Heart left ventricle (tissue), 16 donors: ENCODE data around the gene CNTFR. TPM values are rescaled to one million over a fixed set of nuclear protein-coding genes. Genes with fewer than 3 reads are reported as not detected.

Source experiments
- ATAC-seq, 4 donors: fragments of 200-7000 bp; cut with Tn5 transposase; one replicate each; pipeline ENCODE4 v1.9.1; 2020 to 2022; ENCODE audit warnings: moderate library complexity in 4 of 4, mild to moderate bottlenecking in 3 of 4, moderate number of reproducible peaks in 1 of 4
- DNase-seq, 5 donors: peaks; one replicate each; pipeline ENCODE4 v3.0.0-alpha.2; 2020
- H3K27ac ChIP-seq, 12 donors: fragments of 200-600 bp; sonication (generic) in 4 of 12; one replicate each; pipeline versions ENCODE4 v1.5.0 to v1.8.0; 2016 to 2022; ENCODE audit warnings: mild to moderate bottlenecking in 2 of 12
- H3K27me3 ChIP-seq, 9 donors: fragments of 200-600 bp; sonication (generic) in 2 of 9; one replicate each; pipeline versions ENCODE4 v1.5.1 to v1.8.0; 2016 to 2022; ENCODE audit warnings: mild to moderate bottlenecking in 3 of 9
- H3K36me3 ChIP-seq, 9 donors: fragments of 200-600 bp; sonication (generic) in 2 of 9; one replicate each; pipeline versions ENCODE4 v1.5.0 to v1.8.0; 2018 to 2022; ENCODE audit warnings: mild to moderate bottlenecking in 2 of 9
- H3K4me1 ChIP-seq, 12 donors: fragments of 200-600 bp; sonication (generic) in 4 of 12; one replicate each; pipeline versions ENCODE4 v1.5.0 to v1.8.0; 2016 to 2022; ENCODE audit warnings: mild to moderate bottlenecking in 3 of 12
- H3K4me3 ChIP-seq, 12 donors: fragments of 200-600 bp; sonication (generic) in 4 of 12; one replicate each; pipeline versions ENCODE4 v1.5.0 to v1.8.0; 2017 to 2022; ENCODE audit warnings: mild to moderate bottlenecking in 9 of 12, moderate library complexity in 4 of 12
- H3K9me3 ChIP-seq, 12 donors: fragments of 200-600 bp; sonication (generic) in 4 of 12; one replicate each; pipeline versions ENCODE4 v1.5.0 to v1.8.0; 2016 to 2022; ENCODE audit warnings: mild to moderate bottlenecking in 1 of 12
- POLR2A ChIP-seq, 2 donors: fragments of 450-650 bp; IDR thresholded peaks; one replicate each; pipeline ENCODE4 v1.6.1; 2017; ENCODE audit warnings: antibody characterized with exemption in 2 of 2, mild to moderate bottlenecking in 2 of 2, moderate library complexity in 2 of 2
- WGBS, 4 donors: extraction: QIAGEN DNeasy Blood & Tissue Kit in 2 of 4; methylation state at CpG; one replicate each; pipeline versions ENCODE4 v1.1.5 to v1.1.7; 2013 to 2018; 5-methylcytosine and 5-hydroxymethylcytosine counted together
- intact Hi-C, 10 donors: fragments of 100-400 bp; cut with DNase I; formaldehyde crosslinking; loops; one replicate each; pipeline versions ENCODE4 v1.11.1 to v1.14.2; 2022
- polyA plus RNA-seq, 2 donors: library from polyadenylated mRNA; stranded (reverse); fragments of 200-250 nt; gene quantifications; one replicate each; pipeline ENCODE4 v1.2.3, GENCODE V29; 2013
- total RNA-seq, 9 donors: library from RNA; depleted of rRNA in 2 of 9; stranded (reverse); fragments of >200 nt in 2 of 9; fragmentation: NEBNext Ultra II Directional in 3 of 9; extraction: Animal tissue kit (Norgen Biotek cat#: 25700) in 3 of 9; gene quantifications; one replicate each; pipeline versions ENCODE4 v1.1.0 to v1.2.4, GENCODE V29; 2016 to 2023
- TF ChIP-seq, protein P1 (sequence below), 12 donors: fragments of 200-600 bp; sonication (generic) in 4 of 12; IDR thresholded peaks; one replicate each; pipeline versions ENCODE4 v1.5.0 to v1.8.0; 2018 to 2022; ENCODE audit warnings: antibody characterized with exemption in 12 of 12, mild to moderate bottlenecking in 5 of 12
- donor health status: ischemic (EF 13 %, LVEDD 7.1; RV severe dilation, severe dysfunction).
- donor health status: healthy with polysubstance abuse.
- donor health status: DM: no; HTN: yes; CAD: no.
- donor health status: DM: no; HTN: no; CAD: no.
- donor health status: ischemic (EF 25% LVEDD 6.9; RV normal size, moderate dysfunction).
- donor health status: ischemic (EF 25% LVEDD 5.7; RV mildly dilated, moderate dysfunction).
- donor health status: healthy.
- donor health status: DM: yes; HTN: yes; CAD: no.
- donor health status: ischemic (EF 35%, LVEDD 5.7; RV mildly dilated, moderate dysfunction).
- donor health status: nonischemic (EF 11% LVEDD 7.7; RV severe dilation, severe dysfunction).
- donor health status: DM: yes; HTN: yes; CAD: no.
- donor health status: PGD.
- donor health status: ischemic (EF 29% LVEDD 5.4; RV normal size, mild dysfunction).
- donor health status: nonischemic (EF 23%, LVEDD 6.1; RV moderate dilation, normal function).

The CNTFR gene
- total and polyA plus RNA-seq, 11 donors = 0.43 to 9.8 (median 2.0) TPM

- Histone ChIP-seq H3K27ac (no peak overlapping the region), H3K4me1 (peaks cover 0 to 5% (median 0%) of the 10 kb centered on the region in 12 donors), H3K36me3 (no peaks in the 10 kb centered on the region), H3K4me3 (no peak overlapping the region), H3K9me3 (no peaks in the 10 kb centered on the region), H3K27me3 (peaks cover 0 to 4% (median 0%) of the 10 kb centered on the region in 9 donors)
- 57 to 62% (median 62%) methylated on average over 16 of the region's 16 CpGs for WGBS, 4 donors
- DNase-seq (peak in 4 of 5 donors; percentile 48 to 61 (median 52)), ATAC-seq (peak; percentile 21 to 70 (median 58))
- intact Hi-C loops = loop anchor here in 8 of 10 donors (2.0 to 5.0 kb wide), 9 partner anchors 45 to 215 kb away; no protein-coding TSS in a partner anchor
- TF ChIP-seq POLR2A (IDR thresholded peaks at IDR 0.05) = no peak
- TF ChIP-seq, protein P1, sequence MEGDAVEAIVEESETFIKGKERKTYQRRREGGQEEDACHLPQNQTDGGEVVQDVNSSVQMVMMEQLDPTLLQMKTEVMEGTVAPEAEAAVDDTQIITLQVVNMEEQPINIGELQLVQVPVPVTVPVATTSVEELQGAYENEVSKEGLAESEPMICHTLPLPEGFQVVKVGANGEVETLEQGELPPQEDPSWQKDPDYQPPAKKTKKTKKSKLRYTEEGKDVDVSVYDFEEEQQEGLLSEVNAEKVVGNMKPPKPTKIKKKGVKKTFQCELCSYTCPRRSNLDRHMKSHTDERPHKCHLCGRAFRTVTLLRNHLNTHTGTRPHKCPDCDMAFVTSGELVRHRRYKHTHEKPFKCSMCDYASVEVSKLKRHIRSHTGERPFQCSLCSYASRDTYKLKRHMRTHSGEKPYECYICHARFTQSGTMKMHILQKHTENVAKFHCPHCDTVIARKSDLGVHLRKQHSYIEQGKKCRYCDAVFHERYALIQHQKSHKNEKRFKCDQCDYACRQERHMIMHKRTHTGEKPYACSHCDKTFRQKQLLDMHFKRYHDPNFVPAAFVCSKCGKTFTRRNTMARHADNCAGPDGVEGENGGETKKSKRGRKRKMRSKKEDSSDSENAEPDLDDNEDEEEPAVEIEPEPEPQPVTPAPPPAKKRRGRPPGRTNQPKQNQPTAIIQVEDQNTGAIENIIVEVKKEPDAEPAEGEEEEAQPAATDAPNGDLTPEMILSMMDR (IDR thresholded peaks at IDR 0.05) = peak; percentile 52 to 75 (median 60)
Measured at GRCh38 chr9:34546834-34547827, 42.4 kb downstream of the CNTFR start.

GRCh38 chr9:34546102-34546833 is 43.3 kb downstream of the CNTFR start:
- 76 to 87% (median 82%) methylated on average over 7 of the region's 7 CpGs for WGBS, 4 donors
- ATAC-seq = no peak
- intact Hi-C loops = loop anchor here in 8 of 10 donors (2.0 to 5.0 kb wide), 9 partner anchors 44 to 214 kb away; no protein-coding TSS in a partner anchor

GRCh38 chr9:34545497-34545896 is 44.0 kb downstream of the CNTFR start:
- H3K27ac ChIP-seq = no peak overlapping the region
- no peaks in the 10 kb centered on the region for H3K36me3 ChIP-seq
- peaks cover 0 to 5% (median 0%) of the 10 kb centered on the region in 12 donors for H3K4me1 ChIP-seq
- H3K27me3 ChIP-seq = peaks cover 0 to 4% (median 0%) of the 10 kb centered on the region in 9 donors
- DNase-seq = no peak
- H3K9me3 ChIP-seq = no peaks in the 10 kb centered on the region
- ATAC-seq = no peak
- WGBS, 4 donors = 84 to 87% (median 86%) methylated on average over 6 of the region's 6 CpGs
- intact Hi-C loops = loop anchor here in 8 of 10 donors (5.0 kb wide), 7 partner anchors 43 to 213 kb away; no protein-coding TSS in a partner anchor
- TF ChIP-seq, protein P1 (IDR thresholded peaks at IDR 0.05) = no peak
- TF ChIP-seq POLR2A (IDR thresholded peaks at IDR 0.05) = no peak
- no peak overlapping the region for H3K4me3 ChIP-seq

More at GRCh38 chr9:34546102-34546833, 43.3 kb downstream of the CNTFR start:
- H3K27me3 ChIP-seq = peaks cover 0 to 4% (median 0%) of the 10 kb centered on the region in 9 donors
- peaks cover 0 to 5% (median 0%) of the 10 kb centered on the region in 12 donors for H3K4me1 ChIP-seq
- no peak overlapping the region for H3K4me3 ChIP-seq
- no peaks in the 10 kb centered on the region for H3K9me3 ChIP-seq
- TF ChIP-seq POLR2A (IDR thresholded peaks at IDR 0.05) = no peak
- TF ChIP-seq, protein P1 (IDR thresholded peaks at IDR 0.05) = no peak
- no peak overlapping the region for H3K27ac ChIP-seq
- H3K36me3 ChIP-seq = no peaks in the 10 kb centered on the region
- DNase-seq = no peak
